HCT116 (cell line): ENCODE measurements around the gene LRRC14B. TPM values are rescaled to one million over a fixed set of nuclear protein-coding genes. Genes with fewer than 3 reads are reported as not detected.

Experiments used
- ATAC-seq: fragments of 200-7000 bp; cut with Tn5 transposase; 2 replicates; pipeline ENCODE4 v1.9.1; 2020; ENCODE audit warnings: mild to moderate bottlenecking, moderate library complexity
- BruUV-seq: library from RNA; stranded (reverse); fragments of 400-500 nt; replicated peaks from 2 replicates; lab custom pipeline; 2021; lab: Mats Ljungman, UMichigan
- CTCF ChIA-PET: fragments of 300-600 bp; sonication (Branson Sonifier 250); formaldehyde crosslinking; loops from one replicate; lab custom pipeline; 2021; ENCODE audit warnings: antibody characterized with exemption; lab: Charles Lee
- POLR2A ChIA-PET: fragments of 300-600, 350-600 bp; sonication (Branson Sonifier 250); formaldehyde crosslinking; loops from one replicate; lab custom pipeline; 2021; ENCODE audit warnings: antibody characterized with exemption; lab: Charles Lee
- RAD21 ChIA-PET, 2 experiments: fragments of 300-600 bp; sonication (Branson Sonifier 250); formaldehyde crosslinking; loops; one replicate each; lab custom pipeline; 2023; ENCODE audit warnings: low total read pairs in 2 of 2; ENCODE audit not compliant: uncharacterized antibody in 2 of 2, unreplicated experiment in 2 of 2, low non-redundant PET in 1 of 2; lab: Charles Lee
- DNase-seq: peaks from one replicate; pipeline ENCODE4 v3.0.0-alpha.2; 2010; ENCODE audit warnings: low read depth, low spot score
- H2AFZ ChIP-seq: fragments of 200-600 bp; shearing (Covaris generic), sonication (generic); 2 replicates; pipeline ENCODE4 v1.6.1; 2017; ENCODE audit warnings: low read depth, mixed run types, mixed read lengths, antibody characterized with exemption, low read length; ENCODE audit not compliant: poor library complexity, severe bottlenecking
- H3K27ac ChIP-seq: 2 replicates; pipeline ENCODE4 v1.5.1; 2012; ENCODE audit warnings: low read depth, low read length
- H3K27me3 ChIP-seq: fragments of 200-600 bp; sonication (generic); 2 replicates; pipeline ENCODE4 v1.6.1; 2016; ENCODE audit warnings: mixed run types, low read length, mixed read lengths; ENCODE audit not compliant: insufficient read depth
- H3K36me3 ChIP-seq, 2 experiments: fragments of 200-500 bp in 1 of 2; fragments of 200-600 bp in 1 of 2; sonication (Bioruptor generic) in 1 of 2; sonication (generic) in 1 of 2; 2 replicates each; pipeline versions ENCODE4 v1.5.1 to v1.6.1; 2014 to 2016; ENCODE audit warnings: low read length in 2 of 2, inconsistent platforms in 1 of 2, mixed read lengths in 1 of 2, mixed run types in 1 of 2; ENCODE audit not compliant: insufficient read depth in 2 of 2, control insufficient read depth in 1 of 2
- H3K4me1 ChIP-seq, 2 experiments: fragments of 200-600 bp in 1 of 2; sonication (generic) in 1 of 2; 2 replicates each; pipeline versions ENCODE4 v1.5.1 to v1.6.1; 2012 to 2017; ENCODE audit warnings: low read length in 2 of 2, inconsistent platforms in 1 of 2, mild to moderate bottlenecking in 1 of 2, mixed read lengths in 1 of 2, mixed run types in 1 of 2, moderate library complexity in 1 of 2; ENCODE audit not compliant: insufficient read depth in 2 of 2, control insufficient read depth in 1 of 2
- H3K4me2 ChIP-seq: fragments of 200-600 bp; sonication (generic); 2 replicates; pipeline ENCODE4 v1.6.1; 2017; ENCODE audit warnings: mixed run types, low read length, mixed read lengths
- H3K4me3 ChIP-seq, 2 experiments: fragments of 200-600 bp in 1 of 2; sonication (generic) in 1 of 2; replicated peaks in 1 of 2; 2 replicates each; pipeline ENCODE4 v1.5.1; 2011 to 2016; ENCODE audit warnings: low read length in 2 of 2, control low read depth in 1 of 2, low read depth in 1 of 2, mild to moderate bottlenecking in 1 of 2, mixed read lengths in 1 of 2, mixed run types in 1 of 2
- H3K79me2 ChIP-seq: fragments of 200-600 bp; sonication (generic); 2 replicates; pipeline ENCODE4 v1.6.1; 2017; ENCODE audit warnings: mild to moderate bottlenecking, mixed run types, low read length, moderate library complexity, mixed read lengths; ENCODE audit not compliant: insufficient read depth
- H3K9ac ChIP-seq: fragments of 200-600 bp; sonication (generic); 2 replicates; pipeline ENCODE4 v1.6.1; 2016; ENCODE audit warnings: low read length, mixed read lengths
- H3K9me2 ChIP-seq: fragments of 200-600 bp; sonication (generic), shearing (Covaris generic); 2 replicates; pipeline ENCODE4 v1.6.1; 2017; ENCODE audit warnings: mixed run types, mild to moderate bottlenecking, moderate library complexity; ENCODE audit not compliant: insufficient read depth
- H3K9me3 ChIP-seq, 2 experiments: fragments of 200-500 bp in 1 of 2; fragments of 200-600 bp in 1 of 2; sonication (Bioruptor generic) in 1 of 2; sonication (generic) in 1 of 2; 2 replicates each; pipeline ENCODE4 v1.6.1; 2014 to 2017; ENCODE audit warnings: low read length in 2 of 2, mixed read lengths in 2 of 2, inconsistent platforms in 1 of 2, low read depth in 1 of 2, mild to moderate bottlenecking in 1 of 2, mixed run types in 1 of 2, moderate library complexity in 1 of 2; ENCODE audit not compliant: control insufficient read depth in 1 of 2, insufficient read depth in 1 of 2
- H4K20me1 ChIP-seq: fragments of 200-600 bp; sonication (generic), shearing (Covaris generic); 2 replicates; pipeline ENCODE4 v1.6.1; 2017; ENCODE audit warnings: mixed run types, mild to moderate bottlenecking, moderate library complexity; ENCODE audit not compliant: insufficient read depth
- EGR1 ChIP-seq: IDR thresholded peaks from 2 replicates; pipeline ENCODE4 v1.6.1; 2012; ENCODE audit warnings: low read depth
- JUND ChIP-seq: IDR thresholded peaks from 2 replicates; pipeline ENCODE4 v1.6.1; 2012
- POLR2A ChIP-seq: IDR thresholded peaks from 2 replicates; pipeline ENCODE4 v1.7.0; 2011; ENCODE audit warnings: borderline replicate concordance; ENCODE audit not compliant: insufficient read depth, insufficient read length; ENCODE audit errors: extremely low read depth
- RAD21 ChIP-seq: IDR thresholded peaks from 2 replicates; pipeline ENCODE4 v1.6.1; 2012; ENCODE audit warnings: low read depth, mild to moderate bottlenecking
- SRF ChIP-seq: IDR thresholded peaks from 2 replicates; pipeline ENCODE4 v1.6.1; 2012; ENCODE audit warnings: low read depth
- TCF7L2 ChIP-seq: IDR thresholded peaks from 2 replicates; pipeline ENCODE4 v1.7.0; 2011; ENCODE audit warnings: borderline replicate concordance, inconsistent platforms; ENCODE audit not compliant: insufficient read depth, insufficient read length; ENCODE audit errors: extremely low read depth
- ZFX ChIP-seq: fragments of 450-650 bp; IDR thresholded peaks from 2 replicates; pipeline ENCODE4 v1.6.1; 2017
- ZNF274 ChIP-seq: fragments of 200-500 bp; sonication (Bioruptor generic); IDR thresholded peaks from 2 replicates; pipeline ENCODE4 v1.6.1; 2014; ENCODE audit warnings: mild to moderate bottlenecking, low read depth, low read length, inconsistent platforms
- intact Hi-C: fragments of 100-400 bp; cut with micrococcal nuclease; formaldehyde crosslinking; loops from 2 replicates; pipeline ENCODE4 v1.10.0; 2022
- total RNA-seq: library from RNA; stranded (reverse); gene quantifications from one replicate; pipeline ENCODE4 v1.2.1, GENCODE V29; 2021; ENCODE audit not compliant: unreplicated experiment
- TF ChIP-seq, protein P1 (sequence below): IDR thresholded peaks from 2 replicates; pipeline ENCODE4 v1.6.1; 2011; ENCODE audit warnings: mild to moderate bottlenecking, low read length, moderate library complexity; ENCODE audit not compliant: insufficient replicate concordance; ENCODE audit errors: extremely low read depth

LRRC14B gene
- total RNA-seq, 1 experiment from 2014 or later = not detected

DNA sequence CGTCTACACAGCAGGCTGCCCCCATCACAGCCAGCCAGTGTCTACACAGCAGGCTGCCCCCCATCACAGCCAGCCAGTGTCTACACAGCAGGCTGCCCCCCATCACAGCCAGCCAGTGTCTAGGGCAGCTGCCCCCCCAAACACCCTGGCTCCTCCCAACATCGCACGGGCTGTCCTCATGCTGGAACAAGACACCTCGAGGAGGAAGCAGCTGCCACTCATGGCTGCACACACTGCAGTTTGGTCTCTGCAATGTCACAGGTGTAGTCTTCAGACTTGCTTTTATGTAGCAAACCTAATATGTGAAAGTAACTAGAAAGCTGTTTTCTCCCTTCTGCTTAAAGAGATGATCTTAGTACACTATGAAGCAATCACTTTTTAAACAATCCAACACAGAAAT is 9.7 kb downstream of the LRRC14B start:
- H3K27me3 ChIP-seq = no peaks in the 10 kb centered on the region
- H3K4me2 ChIP-seq = no peak overlapping the region
- H3K4me1 ChIP-seq = no peaks in the 10 kb centered on the region
- no peak for TF ChIP-seq ZFX
- TF ChIP-seq, protein P1, sequence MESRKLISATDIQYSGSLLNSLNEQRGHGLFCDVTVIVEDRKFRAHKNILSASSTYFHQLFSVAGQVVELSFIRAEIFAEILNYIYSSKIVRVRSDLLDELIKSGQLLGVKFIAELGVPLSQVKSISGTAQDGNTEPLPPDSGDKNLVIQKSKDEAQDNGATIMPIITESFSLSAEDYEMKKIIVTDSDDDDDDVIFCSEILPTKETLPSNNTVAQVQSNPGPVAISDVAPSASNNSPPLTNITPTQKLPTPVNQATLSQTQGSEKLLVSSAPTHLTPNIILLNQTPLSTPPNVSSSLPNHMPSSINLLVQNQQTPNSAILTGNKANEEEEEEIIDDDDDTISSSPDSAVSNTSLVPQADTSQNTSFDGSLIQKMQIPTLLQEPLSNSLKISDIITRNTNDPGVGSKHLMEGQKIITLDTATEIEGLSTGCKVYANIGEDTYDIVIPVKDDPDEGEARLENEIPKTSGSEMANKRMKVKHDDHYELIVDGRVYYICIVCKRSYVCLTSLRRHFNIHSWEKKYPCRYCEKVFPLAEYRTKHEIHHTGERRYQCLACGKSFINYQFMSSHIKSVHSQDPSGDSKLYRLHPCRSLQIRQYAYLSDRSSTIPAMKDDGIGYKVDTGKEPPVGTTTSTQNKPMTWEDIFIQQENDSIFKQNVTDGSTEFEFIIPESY = no peak
- CTCF ChIA-PET = no interaction called here
- H3K79me2 ChIP-seq = no peaks in the 10 kb centered on the region
- POLR2A ChIA-PET = no interaction called here
- RAD21 ChIA-PET = no interaction called here
- no peak overlapping the region for H2AFZ ChIP-seq
- BruUV-seq = no TSS peak
- DNase-seq (no peak), ATAC-seq (no peak)
- peaks cover 0 to 7% of the 10 kb centered on the region in 2 experiments; a peak in 2 of 4 replicates for H3K36me3 ChIP-seq
- H3K27ac ChIP-seq = no peak overlapping the region
- no peak overlapping the region for H3K4me3 ChIP-seq
- H4K20me1 ChIP-seq = no peaks in the 10 kb centered on the region
- no peaks in the 10 kb centered on the region for H3K9me3 ChIP-seq
- no peak overlapping the region for H3K9ac ChIP-seq
- intact Hi-C loops = no loop called here
- H3K9me2 ChIP-seq = no peaks in the 10 kb centered on the region

DNA sequence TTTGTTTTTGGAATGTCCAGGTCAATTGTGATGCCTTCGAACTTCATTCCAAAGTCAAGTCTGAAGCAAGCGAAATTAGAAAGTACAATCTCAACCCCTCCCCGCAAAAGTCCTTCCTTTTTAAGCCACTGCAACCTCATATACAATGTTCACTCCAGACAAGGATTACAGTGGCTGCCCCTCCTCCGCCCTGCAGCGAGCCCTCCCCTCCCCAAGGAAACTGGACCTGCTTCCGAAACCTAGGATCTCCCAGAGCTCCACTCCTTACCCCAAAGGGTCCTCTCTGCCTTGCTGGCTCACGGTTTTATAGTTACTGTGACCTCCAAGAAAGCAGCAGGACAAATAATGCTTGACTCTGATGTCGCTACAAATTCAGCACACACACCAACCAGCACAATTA is 10.4 kb downstream of the LRRC14B start:
- TF ChIP-seq SRF = no peak
- no peak for TF ChIP-seq POLR2A
- TF ChIP-seq JUND = no peak
- TF ChIP-seq ZNF274 = no peak
- no peak for TF ChIP-seq TCF7L2
- no peak for TF ChIP-seq EGR1
- no peak for TF ChIP-seq RAD21
- TF ChIP-seq, all 23 proteins: peak for 0
- H3K4me2 ChIP-seq = no peak overlapping the region
- H3K27ac ChIP-seq = no peak overlapping the region
- H3K9ac ChIP-seq = no peak overlapping the region
- no peaks in the 10 kb centered on the region for H3K9me3 ChIP-seq
- no TSS peak for BruUV-seq
- no peak overlapping the region for H2AFZ ChIP-seq
- ATAC-seq (no peak), DNase-seq (no peak)
- ChIA-PET CTCF (no interaction called here), RAD21 (no interaction called here), POLR2A (no interaction called here)
- H3K36me3 ChIP-seq = peaks cover 0 to 7% of the 10 kb centered on the region in 2 experiments; a peak in 2 of 4 replicates
- H3K4me3 ChIP-seq = no peak overlapping the region
- H3K79me2 ChIP-seq = 0 out of 2 replicates have a peak, but pooled peaks cover 2% of the 10 kb centered on the region
- no peaks in the 10 kb centered on the region for H3K4me1 ChIP-seq
- H3K9me2 ChIP-seq = no peaks in the 10 kb centered on the region
- no peaks in the 10 kb centered on the region for H3K27me3 ChIP-seq
- no peaks in the 10 kb centered on the region for H4K20me1 ChIP-seq
- intact Hi-C loops = no loop called here
